ENCODE measurements around the gene SENP3.

SENP3 gene

DNA sequence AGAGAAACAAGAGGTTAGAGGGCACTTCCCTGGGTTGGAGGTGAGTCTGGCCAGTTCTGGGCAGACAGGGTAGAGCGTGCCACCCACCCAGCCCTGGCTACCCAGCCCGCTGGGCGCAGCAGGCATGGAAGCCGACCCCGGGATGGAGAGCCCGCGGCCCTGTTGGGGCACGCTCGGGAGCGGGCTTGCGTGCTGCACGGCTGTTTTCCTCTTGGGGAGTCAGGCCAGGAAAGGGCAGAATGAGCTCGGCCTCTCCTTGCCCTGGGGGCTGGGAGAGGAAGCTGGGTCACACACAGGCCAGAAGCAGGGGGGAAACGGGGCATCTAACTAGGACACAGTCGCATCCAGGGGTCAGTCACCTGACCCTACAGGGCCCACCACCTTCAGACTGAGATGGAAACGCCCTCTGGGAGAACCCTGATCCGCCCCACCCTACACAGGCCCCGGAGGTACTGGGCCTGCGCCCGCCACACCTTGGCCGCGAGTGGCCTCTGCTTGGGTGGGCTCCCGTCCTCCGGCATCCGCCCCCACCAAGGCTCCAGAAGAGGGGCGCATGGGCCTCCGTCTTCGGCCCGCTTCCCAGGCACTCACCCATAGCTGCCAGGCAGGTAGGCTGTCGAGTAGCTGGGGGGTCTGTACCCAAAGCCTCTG lies 27.0 kb downstream of the SENP3 start:
- peak overlapping the region; percentile 15 for H3K4me3 ChIP-seq (ENCODE audit: control insufficient read depth, low read depth, low read length)
- TF ChIP-seq, protein P1, sequence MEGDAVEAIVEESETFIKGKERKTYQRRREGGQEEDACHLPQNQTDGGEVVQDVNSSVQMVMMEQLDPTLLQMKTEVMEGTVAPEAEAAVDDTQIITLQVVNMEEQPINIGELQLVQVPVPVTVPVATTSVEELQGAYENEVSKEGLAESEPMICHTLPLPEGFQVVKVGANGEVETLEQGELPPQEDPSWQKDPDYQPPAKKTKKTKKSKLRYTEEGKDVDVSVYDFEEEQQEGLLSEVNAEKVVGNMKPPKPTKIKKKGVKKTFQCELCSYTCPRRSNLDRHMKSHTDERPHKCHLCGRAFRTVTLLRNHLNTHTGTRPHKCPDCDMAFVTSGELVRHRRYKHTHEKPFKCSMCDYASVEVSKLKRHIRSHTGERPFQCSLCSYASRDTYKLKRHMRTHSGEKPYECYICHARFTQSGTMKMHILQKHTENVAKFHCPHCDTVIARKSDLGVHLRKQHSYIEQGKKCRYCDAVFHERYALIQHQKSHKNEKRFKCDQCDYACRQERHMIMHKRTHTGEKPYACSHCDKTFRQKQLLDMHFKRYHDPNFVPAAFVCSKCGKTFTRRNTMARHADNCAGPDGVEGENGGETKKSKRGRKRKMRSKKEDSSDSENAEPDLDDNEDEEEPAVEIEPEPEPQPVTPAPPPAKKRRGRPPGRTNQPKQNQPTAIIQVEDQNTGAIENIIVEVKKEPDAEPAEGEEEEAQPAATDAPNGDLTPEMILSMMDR (IDR thresholded peaks at IDR 0.05; ENCODE audit: control insufficient read depth, insufficient read depth, low read depth, low read length, missing control alignments): no peak
- no peak for DNase-seq (ENCODE audit: low read depth)

DNA sequence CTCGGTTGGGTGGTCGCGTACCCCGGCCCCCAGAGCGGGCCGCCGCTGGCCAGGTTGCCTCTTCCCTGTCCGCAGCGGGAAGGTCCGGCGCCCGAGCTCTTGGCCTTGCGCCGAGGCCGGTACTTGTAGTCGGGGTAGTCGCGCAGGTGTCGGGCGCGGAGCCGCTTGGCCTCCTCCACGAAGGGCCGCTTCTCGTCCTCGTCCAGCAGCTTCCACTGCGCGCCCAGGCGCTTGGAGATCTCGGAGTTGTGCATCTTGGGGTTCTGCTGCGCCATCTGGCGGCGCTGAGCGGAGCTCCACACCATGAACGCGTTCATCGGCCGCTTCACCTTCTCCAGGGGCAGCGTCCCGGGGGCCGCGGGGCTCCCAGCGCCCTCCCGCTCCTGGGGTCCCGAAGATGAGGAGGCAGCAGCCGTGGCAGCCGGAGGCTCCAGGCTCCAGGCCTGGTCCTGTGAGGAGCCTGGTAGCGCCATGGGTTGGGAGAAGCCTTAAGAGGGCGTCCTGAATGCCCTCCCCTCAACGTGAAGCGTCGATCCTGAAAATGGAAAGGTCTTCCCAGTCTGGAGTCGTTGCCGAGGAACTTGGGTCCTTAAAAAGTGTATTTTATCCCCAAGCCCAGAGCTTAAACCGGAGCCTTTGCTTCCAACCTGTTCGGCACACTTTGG lies 27.6 kb downstream of the SENP3 start:
- H3K4me3 ChIP-seq (ENCODE audit: control insufficient read depth, low read depth, low read length): peak overlapping the region; percentile 15
- peak; percentile 40 for DNase-seq (ENCODE audit: low read depth)
- TF ChIP-seq, protein P1 (IDR thresholded peaks at IDR 0.05; ENCODE audit: control insufficient read depth, insufficient read depth, low read depth, low read length, missing control alignments): peak; percentile 92

DNA sequence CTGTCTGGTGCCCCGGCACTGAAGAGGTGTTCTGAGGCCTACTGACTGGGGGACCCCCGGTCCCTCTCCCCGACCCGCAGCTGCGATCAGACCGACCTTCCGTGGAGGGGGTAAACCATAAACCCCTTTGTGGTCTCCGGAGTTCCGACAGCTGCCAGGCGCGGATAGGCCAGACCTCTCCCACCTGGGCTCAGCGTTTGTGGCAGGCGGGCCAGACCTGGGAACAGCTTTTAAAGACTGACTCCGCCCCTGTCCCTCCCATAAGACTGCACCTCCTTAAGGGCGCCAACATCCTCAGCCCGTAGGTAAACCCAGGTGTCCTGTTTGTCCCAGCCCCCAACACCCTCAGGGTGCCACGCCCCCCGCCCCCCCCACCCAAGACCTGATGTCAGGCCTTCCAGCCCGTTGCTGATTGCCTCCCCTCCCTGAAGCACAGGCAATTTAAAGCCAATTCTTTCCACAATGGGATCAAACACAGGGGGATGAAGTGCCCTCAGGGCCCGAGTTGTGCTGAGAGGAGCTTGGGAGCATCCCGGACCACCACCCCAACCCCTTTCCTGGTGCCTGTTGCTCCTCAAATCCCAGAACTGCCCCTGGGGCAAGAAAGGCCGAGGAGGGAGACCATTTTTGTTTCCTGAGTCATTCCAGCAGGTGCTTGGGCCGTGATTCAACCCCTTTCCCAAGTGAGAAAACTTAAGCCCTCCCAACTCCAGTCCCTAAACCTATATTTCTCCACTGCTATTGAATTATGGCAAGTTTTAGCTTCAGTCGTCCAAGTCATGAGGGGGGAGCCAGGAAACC lies 28.4 kb downstream of the SENP3 start, which contains the start of gene SOX15:
Gene SOX15 (minus strand): TSS at position 204 of the 801 bp plus-strand sequence. CDS start 418 bp downstream, outside the sequence.
- TF ChIP-seq, protein P1 (IDR thresholded peaks at IDR 0.05; ENCODE audit: control insufficient read depth, insufficient read depth, low read depth, low read length, missing control alignments): no peak
- H3K4me3 ChIP-seq (ENCODE audit: control insufficient read depth, low read depth, low read length): peak within 1 kb of the TSS; percentile 15
- no peak for DNase-seq (ENCODE audit: low read depth)

DNA sequence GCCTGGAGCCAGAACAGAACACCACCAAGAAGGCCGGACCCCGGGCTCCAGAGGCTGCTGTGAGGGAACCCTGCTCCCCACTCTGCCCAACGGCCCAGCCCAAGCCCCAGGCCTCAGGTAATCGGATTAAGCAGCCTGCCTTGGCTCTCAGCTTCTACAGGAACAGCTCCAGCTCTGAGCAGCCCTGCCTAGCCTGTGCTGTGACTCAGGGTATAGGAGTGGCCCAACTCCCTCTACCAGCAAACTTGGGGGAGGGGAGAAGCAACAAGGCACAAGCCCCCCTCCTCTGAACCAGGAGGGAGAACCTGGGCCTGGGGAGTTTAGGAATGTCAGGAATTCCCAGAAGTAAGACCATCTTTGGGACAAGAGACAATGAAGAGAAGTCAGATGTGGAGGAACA lies 29.0 kb downstream of the SENP3 start:
- H3K4me3 ChIP-seq (ENCODE audit: control insufficient read depth, low read depth, low read length): no peak overlapping the region
- TF ChIP-seq, protein P1 (IDR thresholded peaks at IDR 0.05; ENCODE audit: control insufficient read depth, insufficient read depth, low read depth, low read length, missing control alignments): no peak
- no peak for DNase-seq (ENCODE audit: low read depth)

DNA sequence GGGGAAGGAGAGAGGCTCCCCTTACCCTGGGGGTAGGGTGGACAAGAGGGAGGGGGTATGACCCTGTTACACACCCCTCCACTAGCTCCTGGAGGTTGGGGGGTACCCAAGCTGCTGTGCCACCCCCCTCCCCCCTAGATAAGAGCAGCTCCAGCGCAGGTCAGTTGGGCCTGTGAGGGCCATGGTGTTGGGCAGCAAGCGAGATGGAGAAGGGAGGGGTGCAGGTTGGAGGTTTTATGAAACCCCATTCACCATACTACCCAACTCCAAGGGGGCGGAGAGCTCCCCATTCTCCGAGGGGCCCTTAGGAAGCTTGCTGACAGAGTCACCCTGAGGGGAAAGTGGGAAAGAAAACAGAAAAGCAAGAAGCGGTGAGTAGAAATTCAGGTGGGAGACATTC lies 29.9 kb downstream of the SENP3 start:
- H3K4me3 ChIP-seq (ENCODE audit: control insufficient read depth, low read depth, low read length): no peak overlapping the region
- DNase-seq (ENCODE audit: low read depth): no peak
- TF ChIP-seq, protein P1 (IDR thresholded peaks at IDR 0.05; ENCODE audit: control insufficient read depth, insufficient read depth, low read depth, low read length, missing control alignments): no peak

DNA sequence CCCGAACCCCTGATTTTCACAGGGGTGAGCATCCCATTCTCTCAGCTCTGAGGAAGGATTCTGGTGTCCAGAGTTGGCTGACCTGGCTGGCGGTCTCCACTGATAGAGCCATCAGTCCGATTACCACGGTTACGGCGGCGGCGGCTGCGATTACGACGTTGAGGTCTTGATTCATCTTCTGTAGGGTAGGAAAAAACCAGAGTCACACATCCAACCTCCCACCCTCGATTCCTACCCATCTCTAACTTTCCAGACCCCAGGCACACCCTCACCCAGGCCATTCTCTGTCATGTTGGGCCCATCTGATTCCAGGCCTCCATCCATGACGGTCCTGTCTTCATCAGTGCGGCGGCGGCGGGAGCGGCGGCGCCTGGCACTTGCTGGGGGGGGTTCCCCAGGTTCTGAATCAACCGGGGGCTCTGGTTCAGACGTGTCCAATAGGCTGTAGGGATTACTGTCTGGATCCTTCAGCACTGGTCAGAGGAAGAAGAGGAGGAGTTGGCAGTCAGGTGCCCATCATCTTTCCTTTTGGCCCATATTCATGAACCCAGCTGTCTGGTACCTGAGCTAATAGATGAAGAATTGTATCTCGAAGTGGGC lies 30.8 kb downstream of the SENP3 start:
- DNase-seq (ENCODE audit: low read depth): no peak
- TF ChIP-seq, protein P1 (IDR thresholded peaks at IDR 0.05; ENCODE audit: control insufficient read depth, insufficient read depth, low read depth, low read length, missing control alignments): no peak
- no peak overlapping the region for H3K4me3 ChIP-seq (ENCODE audit: control insufficient read depth, low read depth, low read length)
